Heart right ventricle (tissue), 16 donors: ENCODE results near the gene ATPAF1. TPM values are rescaled to one million over a fixed set of nuclear protein-coding genes. Genes with fewer than 3 reads are reported as not detected.

Experiments used
- ATAC-seq, 8 donors: fragments of 200-7000 bp; cut with Tn5 transposase; one replicate each; pipeline ENCODE4 v1.9.1; 2020; ENCODE audit warnings: mild to moderate bottlenecking in 8 of 8, moderate library complexity in 8 of 8, moderate number of reproducible peaks in 1 of 8
- DNase-seq, 2 donors: peaks; one replicate each; pipeline ENCODE4 v3.0.0-alpha.2; 2020
- H3K27ac ChIP-seq, 10 donors: fragments of 200-600 bp; sonication (generic) in 2 of 10; one replicate each; pipeline versions ENCODE4 v1.5.0 to v1.8.0; 2020 to 2022; ENCODE audit warnings: mild to moderate bottlenecking in 3 of 10
- H3K27me3 ChIP-seq, 7 donors: fragments of 200-600 bp; one replicate each; pipeline ENCODE4 v1.8.0; 2021 to 2022; ENCODE audit warnings: mild to moderate bottlenecking in 2 of 7
- H3K36me3 ChIP-seq, 9 donors: fragments of 200-600 bp; sonication (generic) in 1 of 9; one replicate each; pipeline versions ENCODE4 v1.5.0 to v1.8.0; 2020 to 2022; ENCODE audit warnings: mild to moderate bottlenecking in 2 of 9
- H3K4me1 ChIP-seq, 9 donors: fragments of 200-600 bp; sonication (generic) in 1 of 9; one replicate each; pipeline versions ENCODE4 v1.5.0 to v1.8.0; 2020 to 2022; ENCODE audit warnings: mild to moderate bottlenecking in 4 of 9
- H3K4me3 ChIP-seq, 10 donors: fragments of 200-600 bp; sonication (generic) in 2 of 10; one replicate each; pipeline versions ENCODE4 v1.5.0 to v1.8.0; 2020 to 2022; ENCODE audit warnings: mild to moderate bottlenecking in 7 of 10, moderate library complexity in 2 of 10
- H3K9me3 ChIP-seq, 11 donors: fragments of 200-600 bp in 10 of 11; sonication (generic) in 2 of 11; one replicate each; pipeline versions ENCODE4 v1.5.0 to v1.8.0; 2013 to 2022; ENCODE audit warnings: mild to moderate bottlenecking in 2 of 11, control low read depth in 1 of 11, moderate library complexity in 1 of 11
- CTCF ChIP-seq, 9 donors: fragments of 200-600 bp; sonication (generic) in 2 of 9; IDR thresholded peaks; one replicate each; pipeline versions ENCODE4 v1.5.0 to v1.8.0; 2021 to 2022; ENCODE audit warnings: antibody characterized with exemption in 9 of 9, mild to moderate bottlenecking in 5 of 9, moderate library complexity in 1 of 9
- WGBS, 2 donors: extraction: QIAGEN DNeasy Blood & Tissue Kit; methylation state at CpG; one replicate each; pipeline ENCODE4 v1.1.7; 2013; ENCODE audit warnings: inconsistent platforms in 1 of 2; 5-methylcytosine and 5-hydroxymethylcytosine counted together
- intact Hi-C, 10 donors: fragments of 100-400 bp; cut with DNase I; formaldehyde crosslinking; loops; one replicate each; pipeline versions ENCODE4 v1.11.1 to v1.14.2; 2022
- polyA plus RNA-seq, 2 donors: library from polyadenylated mRNA; stranded (reverse); fragments of 200-250 nt; gene quantifications; one replicate each; pipeline ENCODE4 v1.2.3, GENCODE V29; 2013
- total RNA-seq, 10 donors: library from RNA; stranded (reverse); fragmentation: NEBNext Ultra II Directional in 3 of 10; extraction: Animal tissue kit (Norgen Biotek cat#: 25700) in 3 of 10; gene quantifications; one replicate each; pipeline versions ENCODE4 v1.2.1 to v1.2.4, GENCODE V29; 2021 to 2023
- donor health status: Arrhythmogenic right ventricular cardiomyopathy.
- donor health status: ischemic (EF 13 %, LVEDD 7.1; RV severe dilation, severe dysfunction).
- donor health status: healthy with polysubstance abuse.
- donor health status: DM: no; HTN: yes; CAD: no.
- donor health status: DM: no; HTN: no; CAD: no.
- donor health status: ischemic (EF 25% LVEDD 6.9; RV normal size, moderate dysfunction).
- donor health status: ischemic (EF 25% LVEDD 5.7; RV mildly dilated, moderate dysfunction).
- donor health status: healthy.
- donor health status: DM: yes; HTN: yes; CAD: no.
- donor health status: Ischemic cardiomyopathy.
- donor health status: ischemic (EF 35%, LVEDD 5.7; RV mildly dilated, moderate dysfunction).
- donor health status: nonischemic (EF 11% LVEDD 7.7; RV severe dilation, severe dysfunction).
- donor health status: DM: yes; HTN: yes; CAD: no.
- donor health status: PGD.
- donor health status: ischemic (EF 29% LVEDD 5.4; RV normal size, mild dysfunction).
- donor health status: nonischemic (EF 23%, LVEDD 6.1; RV moderate dilation, normal function).

The ATPAF1 gene
- total and polyA plus RNA-seq, 12 donors = 80.5 to 271 (median 195) TPM

GRCh38 chr1:46596036-46596435 lies 72.1 kb downstream of the ATPAF1 start:
- H3K27ac ChIP-seq = peak overlapping the region in 5 of 10 donors; percentile 17 to 92 (median 56)
- no peak overlapping the region for H3K4me3 ChIP-seq
- 98 to 100% methylated on average over 1 of the region's 1 CpG for WGBS, 2 donors
- H3K9me3 ChIP-seq = no peaks in the 10 kb centered on the region
- peaks cover 0 to 89% (median 27%) of the 10 kb centered on the region in 9 donors for H3K4me1 ChIP-seq
- H3K36me3 ChIP-seq = peaks cover 0 to 47% (median 26%) of the 10 kb centered on the region in 9 donors
- DNase-seq (no peak), ATAC-seq (no peak)
- no peaks in the 10 kb centered on the region for H3K27me3 ChIP-seq
- no peak for TF ChIP-seq CTCF (IDR thresholded peaks at IDR 0.05)
- intact Hi-C loops = no loop called here

- intact Hi-C loops = no loop called here
- H3K27me3 ChIP-seq = no peaks in the 10 kb centered on the region
- peak; percentile 53 to 82 (median 71) for ATAC-seq
These were observed 73.0 kb downstream of the ATPAF1 start for GRCh38 chr1:46595127-46595526.

GRCh38 chr1:46594063-46594462 lies 74.1 kb downstream of the ATPAF1 start:
- WGBS, 2 donors = 90 to 93% methylated on average over 5 of the region's 5 CpGs
- no peak for TF ChIP-seq CTCF (IDR thresholded peaks at IDR 0.05)
- Histone ChIP-seq H3K4me1 (peaks cover 0 to 69% (median 13%) of the 10 kb centered on the region in 9 donors), H3K9me3 (no peaks in the 10 kb centered on the region), H3K36me3 (peaks cover 0 to 67% (median 46%) of the 10 kb centered on the region in 9 donors), H3K27me3 (no peaks in the 10 kb centered on the region), H3K4me3 (peak overlapping the region in 1 of 10 donors; percentile 14), H3K27ac (peak overlapping the region in 5 of 10 donors; percentile 23 to 92 (median 55))
- DNase-seq (no peak), ATAC-seq (peak in 3 of 8 donors; percentile 18 to 48 (median 23))
- intact Hi-C loops = no loop called here

More at GRCh38 chr1:46595127-46595526, 73.0 kb downstream of the ATPAF1 start:
- Histone ChIP-seq H3K4me3 (no peak overlapping the region), H3K9me3 (no peaks in the 10 kb centered on the region), H3K36me3 (peaks cover 0 to 56% (median 35%) of the 10 kb centered on the region in 9 donors), H3K4me1 (peaks cover 0 to 80% (median 23%) of the 10 kb centered on the region in 9 donors), H3K27ac (peak overlapping the region in 7 of 10 donors; percentile 23 to 92 (median 62))
- WGBS, 2 donors = 60 to 68% methylated on average over 3 of the region's 3 CpGs
- TF ChIP-seq CTCF (IDR thresholded peaks at IDR 0.05) = no peak
- peak; percentile 66 to 74 for DNase-seq

- no peaks in the 10 kb centered on the region for H3K27me3 ChIP-seq
- intact Hi-C loops = no loop called here
- no peak overlapping the region for H3K4me3 ChIP-seq
- peaks cover 0 to 73% (median 50%) of the 10 kb centered on the region in 9 donors for H3K36me3 ChIP-seq
- peaks cover 0 to 61% (median 8%) of the 10 kb centered on the region in 9 donors for H3K4me1 ChIP-seq
- H3K27ac ChIP-seq = peak overlapping the region in 3 of 10 donors; percentile 4 to 92 (median 31)
- 84 to 85% methylated on average over 4 of the region's 4 CpGs for WGBS, 2 donors
- TF ChIP-seq CTCF (IDR thresholded peaks at IDR 0.05) = no peak
- no peak for DNase-seq
- no peak for ATAC-seq
- H3K9me3 ChIP-seq = no peaks in the 10 kb centered on the region
These were observed 75.3 kb downstream of the ATPAF1 start for GRCh38 chr1:46592823-46593222.
